Activated CD4-positive, alpha-beta memory T cell treated with anti-CD3 and anti-CD28 coated beads, Interleukin-2, amount 10 ng/mL, durations not matched to agents 7 days and 5 days (primary cell): ENCODE measurements around the gene TNRC18. TPM values are rescaled to one million over a fixed set of nuclear protein-coding genes. Genes with fewer than 3 reads are reported as not detected.

Experiments
- CTCF ChIA-PET: fragments of 350-600 bp; sonication (Branson Sonifier 250); formaldehyde crosslinking; loops from one replicate; lab custom pipeline; 2021; ENCODE audit warnings: antibody characterized with exemption, inconsistent platforms; lab: Charles Lee
- POLR2A ChIA-PET: fragments of 350-600 bp; sonication (Branson Sonifier 250); formaldehyde crosslinking; loops from one replicate; lab custom pipeline; 2021; ENCODE audit warnings: antibody characterized with exemption; lab: Charles Lee
- DNase-seq: peaks from one replicate; pipeline ENCODE4 v3.0.0-alpha.2; 2020
- H3K27ac Mint-ChIP-seq: one replicate; pipeline ENCODE4 v1.8.0; 2021; ENCODE audit warnings: mild to moderate bottlenecking, mixed read lengths
- H3K27me3 Mint-ChIP-seq: one replicate; pipeline ENCODE4 v1.8.0; 2021; ENCODE audit warnings: mixed read lengths
- H3K36me3 Mint-ChIP-seq: one replicate; pipeline ENCODE4 v1.8.0; 2021; ENCODE audit warnings: low read depth, mixed read lengths
- H3K4me1 Mint-ChIP-seq: one replicate; pipeline ENCODE4 v1.8.0; 2021; ENCODE audit warnings: mixed read lengths
- H3K4me3 Mint-ChIP-seq: one replicate; pipeline ENCODE4 v1.8.0; 2021; ENCODE audit warnings: mild to moderate bottlenecking, mixed read lengths
- H3K9me3 Mint-ChIP-seq: one replicate; pipeline ENCODE4 v1.8.0; 2021; ENCODE audit warnings: mixed read lengths
- total RNA-seq, 2 experiments: library from RNA; stranded (reverse); gene quantifications; one replicate each; pipeline ENCODE4 v1.2.3, GENCODE V29; 2021

The TNRC18 gene
- total RNA-seq, 2 experiments from 2014 or later, result 56.5 to 57.6 TPM

DNA sequence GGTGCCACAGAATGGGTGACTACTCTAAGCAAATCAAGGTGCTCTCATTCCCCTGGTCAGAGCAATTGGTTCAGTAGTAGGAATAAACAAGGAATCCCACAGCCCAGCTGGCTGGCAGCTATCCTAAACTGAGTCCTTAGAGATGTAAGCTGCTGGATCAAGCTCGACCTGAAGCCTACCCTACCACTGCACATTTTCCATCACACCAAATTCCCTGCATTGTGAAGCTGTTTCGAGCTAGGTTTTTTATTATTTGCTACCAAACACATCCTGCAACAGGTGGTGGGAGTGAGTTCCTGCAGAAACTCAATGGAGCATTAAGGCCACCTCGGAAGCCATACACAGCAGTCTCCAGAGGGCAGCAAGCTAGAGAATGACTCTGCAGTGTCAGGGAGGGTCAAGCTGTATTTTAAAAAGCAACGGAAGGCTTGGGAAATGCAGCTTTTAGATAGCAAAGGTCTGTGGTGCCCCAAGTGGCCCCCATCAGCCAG, 33.7 kb upstream of the TNRC18 start:
- Mint-ChIP-seq H3K36me3 (no peaks in the 10 kb centered on the region), H3K4me1 (peaks cover 3% of the 10 kb centered on the region), H3K27me3 (peaks cover 5% of the 10 kb centered on the region), H3K4me3 (no peak overlapping the region), H3K27ac (no peak overlapping the region), H3K9me3 (no peaks in the 10 kb centered on the region)
- ChIA-PET POLR2A (interaction anchor here (0.7 kb wide), 1 partner anchor 26 kb away, joined by 3 read pairs; no protein-coding TSS in a partner anchor), CTCF (interaction anchor here (0.5 to 1.3 kb wide), 4 partner anchors 12 to 707 kb away, joined by 3 to 6 read pairs (median 4); no protein-coding TSS in a partner anchor)
- DNase-seq, result no peak

DNA sequence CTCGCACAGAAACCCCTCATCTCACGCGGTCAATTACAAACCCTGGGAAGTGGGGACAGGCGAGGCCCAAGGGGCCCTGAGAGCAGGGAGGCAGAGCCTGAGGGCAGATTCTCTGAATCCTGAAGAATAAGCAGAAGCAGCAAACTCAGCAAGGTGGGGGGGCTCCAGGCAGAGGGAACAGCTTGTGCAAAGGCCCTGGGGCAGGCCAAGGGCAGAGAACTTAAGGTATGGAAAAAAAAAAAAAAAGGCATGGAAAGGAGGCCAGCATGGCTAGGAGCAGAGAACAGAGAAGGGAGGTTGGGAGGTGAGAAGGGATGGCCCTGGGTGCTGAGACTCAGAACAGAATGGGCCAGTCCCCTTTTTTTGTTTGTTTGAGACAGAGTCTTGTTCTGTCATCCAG, 32.8 kb upstream of the TNRC18 start:
- Mint-ChIP-seq H3K4me1 (no peaks in the 10 kb centered on the region), H3K9me3 (no peaks in the 10 kb centered on the region), H3K4me3 (no peak overlapping the region), H3K36me3 (no peaks in the 10 kb centered on the region), H3K27me3 (peaks cover 5% of the 10 kb centered on the region), H3K27ac (no peak overlapping the region)
- no peak for DNase-seq
- ChIA-PET POLR2A (no interaction called here), CTCF (no interaction called here)

DNA sequence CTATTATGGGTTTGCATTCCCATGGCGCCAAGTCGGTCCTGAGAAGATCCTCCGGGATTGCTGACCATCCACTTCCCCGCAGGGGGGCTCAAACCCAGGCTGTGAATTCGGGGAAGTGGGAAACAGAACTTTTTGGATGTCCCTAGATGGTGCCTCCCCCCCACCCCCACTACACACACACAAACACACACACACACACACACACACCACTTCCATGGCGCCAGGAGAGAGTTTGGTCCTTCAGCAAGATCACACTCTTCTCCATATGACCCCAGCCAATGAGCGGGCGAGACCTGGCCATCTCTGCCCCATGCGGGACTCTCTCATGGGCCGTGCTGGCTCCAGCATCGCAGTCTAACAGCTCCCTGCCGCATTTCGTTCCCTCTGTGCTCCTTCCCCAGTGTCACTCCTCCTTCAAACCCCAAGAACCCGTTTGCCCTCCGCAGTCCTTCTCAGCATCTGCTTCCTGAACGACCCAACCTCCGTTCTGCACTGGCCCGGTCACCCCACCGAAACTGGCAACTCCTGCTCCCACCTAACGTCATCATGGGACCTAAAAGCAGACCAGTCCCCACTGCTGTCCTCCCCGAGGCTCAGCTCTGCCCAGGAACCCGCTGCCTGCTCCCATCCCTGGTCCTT, 32.1 kb upstream of the TNRC18 start:
- CTCF ChIA-PET, result no interaction called here
- POLR2A ChIA-PET, result no interaction called here
- peaks cover 5% of the 10 kb centered on the region for H3K27me3 Mint-ChIP-seq
- H3K9me3 Mint-ChIP-seq, result no peaks in the 10 kb centered on the region
- H3K4me1 Mint-ChIP-seq, result no peaks in the 10 kb centered on the region
- no peak overlapping the region for H3K27ac Mint-ChIP-seq
- H3K36me3 Mint-ChIP-seq, result no peaks in the 10 kb centered on the region
- no peak overlapping the region for H3K4me3 Mint-ChIP-seq
- DNase-seq, result no peak

DNA sequence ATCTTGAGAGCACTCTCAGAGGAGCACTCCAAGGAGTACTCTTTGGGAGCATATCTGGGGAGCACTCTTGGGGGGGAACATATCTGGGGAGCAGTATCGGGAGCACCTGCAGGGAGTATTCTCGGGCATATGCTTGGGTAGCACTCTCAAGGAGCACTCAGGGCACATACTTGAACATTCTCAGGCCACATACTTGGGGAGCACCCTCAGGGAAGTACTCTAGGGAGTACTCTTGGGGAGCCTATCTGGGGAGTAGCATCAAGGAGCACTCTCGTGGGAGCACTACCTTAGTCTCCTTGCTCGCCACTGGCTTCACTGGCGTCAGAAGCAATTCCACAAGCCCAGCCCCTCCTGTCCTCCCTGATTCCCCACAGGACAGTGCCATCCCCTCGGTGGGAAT, 31.5 kb upstream of the TNRC18 start:
- POLR2A ChIA-PET, result no interaction called here
- no peaks in the 10 kb centered on the region for H3K9me3 Mint-ChIP-seq
- H3K36me3 Mint-ChIP-seq, result no peaks in the 10 kb centered on the region
- H3K27me3 Mint-ChIP-seq, result peaks cover 5% of the 10 kb centered on the region
- no peak overlapping the region for H3K4me3 Mint-ChIP-seq
- no peak overlapping the region for H3K27ac Mint-ChIP-seq
- CTCF ChIA-PET, result no interaction called here
- DNase-seq, result no peak
- no peaks in the 10 kb centered on the region for H3K4me1 Mint-ChIP-seq

DNA sequence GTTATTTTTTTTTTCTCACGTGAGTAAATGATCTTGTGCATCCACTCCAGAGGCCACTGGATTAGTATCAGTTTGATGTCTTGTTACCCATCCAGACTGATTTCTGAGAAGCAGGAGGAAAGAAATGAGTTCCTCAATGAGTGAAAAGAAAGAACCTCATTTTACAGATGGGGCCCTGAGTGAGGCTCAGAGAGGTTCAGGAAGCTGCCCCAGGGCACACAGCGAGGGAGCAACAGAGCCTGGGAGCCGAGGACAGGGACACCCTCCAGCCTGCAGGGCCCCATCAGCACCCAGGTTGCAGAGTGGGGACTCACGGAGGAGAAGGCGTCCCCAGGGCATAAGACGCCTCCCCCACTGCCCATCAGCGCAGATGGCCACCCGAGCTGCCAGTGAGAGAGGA, 30.9 kb upstream of the TNRC18 start:
- ChIA-PET CTCF (no interaction called here), POLR2A (no interaction called here)
- DNase-seq, result no peak

DNA sequence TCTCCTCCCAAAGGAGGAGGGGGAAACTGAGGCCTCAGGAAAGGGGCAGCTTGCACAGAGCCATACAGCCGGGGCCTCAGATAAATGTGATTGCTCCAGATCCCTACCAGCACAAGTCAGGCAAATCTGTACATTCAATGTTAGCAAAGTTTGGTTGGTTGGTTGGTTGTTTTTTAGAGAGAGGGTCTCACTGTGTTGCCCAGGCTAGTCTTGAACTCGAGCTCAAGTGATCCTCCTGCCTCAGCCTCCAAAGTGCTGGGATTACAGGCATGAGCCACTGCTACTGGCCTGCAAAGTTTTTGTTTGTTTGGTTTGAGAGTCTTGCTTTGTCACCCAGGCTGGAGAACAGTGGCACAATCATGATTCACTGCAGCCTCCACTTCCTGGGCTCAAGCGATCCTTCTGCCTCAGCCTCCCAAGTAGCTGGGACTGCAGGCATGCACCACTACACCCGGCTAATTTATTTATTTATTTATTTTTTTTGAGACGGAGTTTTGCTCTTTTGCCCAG, 30.0 kb upstream of the TNRC18 start:
- Mint-ChIP-seq H3K27ac (no peak overlapping the region), H3K4me1 (no peaks in the 10 kb centered on the region), H3K9me3 (no peaks in the 10 kb centered on the region), H3K4me3 (no peak overlapping the region), H3K27me3 (peaks cover 5% of the 10 kb centered on the region), H3K36me3 (no peaks in the 10 kb centered on the region)
- no peak for DNase-seq
- CTCF ChIA-PET, result interaction anchor here (0.6 kb wide), 1 partner anchor 257 kb away, joined by 3 read pairs; no protein-coding TSS in a partner anchor
- POLR2A ChIA-PET, result no interaction called here

More for the DNA sequence above, 30.9 kb upstream of the TNRC18 start:
- H3K36me3 Mint-ChIP-seq, result no peaks in the 10 kb centered on the region
- no peaks in the 10 kb centered on the region for H3K9me3 Mint-ChIP-seq
- H3K27ac Mint-ChIP-seq, result no peak overlapping the region
- no peaks in the 10 kb centered on the region for H3K4me1 Mint-ChIP-seq
- peaks cover 5% of the 10 kb centered on the region for H3K27me3 Mint-ChIP-seq
- no peak overlapping the region for H3K4me3 Mint-ChIP-seq

DNA sequence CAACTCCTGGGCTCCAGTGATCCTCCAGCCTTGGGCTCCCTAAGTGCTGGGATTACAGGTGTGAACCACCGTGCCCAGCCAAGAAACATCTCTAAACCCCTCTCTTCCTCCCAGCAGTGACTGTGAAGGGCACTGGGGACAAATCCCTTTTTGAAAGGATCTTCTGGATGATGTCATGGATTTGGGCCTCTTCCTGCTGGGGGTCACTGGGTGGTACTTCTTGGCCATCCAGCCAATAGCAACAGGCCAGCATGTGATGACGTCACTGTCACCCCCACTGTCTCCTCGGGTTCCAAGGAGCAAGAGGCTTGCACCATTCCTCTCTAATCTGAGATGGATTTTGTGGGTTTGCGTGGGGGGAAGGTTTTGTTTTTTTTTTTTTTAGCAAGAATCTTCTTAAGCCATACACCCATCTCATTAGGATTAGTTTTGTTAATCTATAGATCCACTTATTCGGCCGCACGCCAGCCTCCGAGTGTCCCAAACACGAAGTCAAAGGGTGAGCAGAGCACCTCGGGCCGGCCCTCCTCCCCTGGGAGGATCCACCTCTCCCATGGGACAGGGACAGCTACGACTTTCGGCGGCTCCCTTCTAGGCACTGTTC, 29.4 kb upstream of the TNRC18 start:
- POLR2A ChIA-PET, result no interaction called here
- no peak for DNase-seq
- H3K4me3 Mint-ChIP-seq, result no peak overlapping the region
- H3K9me3 Mint-ChIP-seq, result no peaks in the 10 kb centered on the region
- no peak overlapping the region for H3K27ac Mint-ChIP-seq
- no peaks in the 10 kb centered on the region for H3K4me1 Mint-ChIP-seq
- no peaks in the 10 kb centered on the region for H3K36me3 Mint-ChIP-seq
- H3K27me3 Mint-ChIP-seq, result peaks cover 5% of the 10 kb centered on the region
- CTCF ChIA-PET, result interaction anchor here (0.6 kb wide), 1 partner anchor 257 kb away, joined by 3 read pairs; no protein-coding TSS in a partner anchor

DNA sequence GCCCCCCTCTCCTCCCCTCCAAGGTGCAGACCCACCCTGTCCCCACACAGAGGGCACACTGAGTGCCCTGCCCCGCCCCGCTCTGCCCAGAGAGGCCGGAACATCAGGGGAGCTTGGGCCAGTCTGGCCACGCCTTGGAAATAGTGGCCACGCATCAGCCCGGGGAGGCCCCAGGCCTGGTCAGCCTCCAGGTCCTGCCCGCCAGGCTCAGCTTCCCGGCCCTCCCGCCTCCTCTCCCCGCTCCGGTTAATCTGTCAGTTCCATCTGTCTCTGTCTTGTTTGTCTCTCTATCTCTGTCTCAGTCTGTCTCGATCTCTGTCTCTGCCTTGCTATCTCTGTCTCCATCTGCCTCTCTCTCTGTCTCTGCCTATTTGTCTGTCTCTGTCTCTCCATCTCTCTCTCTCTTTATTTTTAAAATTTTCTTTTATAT, 28.9 kb upstream of the TNRC18 start:
- Mint-ChIP-seq H3K4me3 (no peak overlapping the region), H3K36me3 (no peaks in the 10 kb centered on the region), H3K27me3 (peaks cover 5% of the 10 kb centered on the region), H3K9me3 (no peaks in the 10 kb centered on the region), H3K4me1 (no peaks in the 10 kb centered on the region), H3K27ac (no peak overlapping the region)
- no peak for DNase-seq
- ChIA-PET POLR2A (no interaction called here), CTCF (no interaction called here)

DNA sequence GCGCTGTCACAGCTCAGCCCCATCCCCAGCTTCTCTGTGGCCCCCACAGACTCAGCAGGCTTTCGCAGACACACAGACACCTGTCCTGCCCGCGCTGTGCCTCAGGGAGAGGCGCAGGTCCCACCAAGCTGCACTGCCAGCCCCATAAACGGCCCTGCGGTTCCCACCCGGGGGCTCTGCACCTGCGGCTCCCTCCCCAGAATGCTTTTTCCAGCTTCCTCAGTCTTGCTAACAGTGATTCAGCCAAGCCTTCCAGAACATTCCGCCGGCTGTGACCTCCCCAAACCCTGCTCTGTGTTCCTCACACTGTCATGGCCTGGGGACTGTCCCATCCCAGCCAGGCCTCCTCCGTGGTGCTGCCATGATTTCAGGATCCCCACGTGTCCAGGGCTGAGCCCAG, 27.8 kb upstream of the TNRC18 start:
- Mint-ChIP-seq H3K27me3 (peaks cover 5% of the 10 kb centered on the region), H3K27ac (no peak overlapping the region), H3K36me3 (no peaks in the 10 kb centered on the region), H3K4me1 (no peaks in the 10 kb centered on the region), H3K9me3 (no peaks in the 10 kb centered on the region), H3K4me3 (no peak overlapping the region)
- ChIA-PET CTCF (interaction anchor here (1.6 to 2.7 kb wide), 3 partner anchors 55 to 211 kb away, joined by 11 to 22 read pairs (median 11); no protein-coding TSS in a partner anchor), POLR2A (interaction anchor here (1.2 kb wide), 1 partner anchor 55 kb away, joined by 7 read pairs; no protein-coding TSS in a partner anchor)
- DNase-seq, result no peak

DNA sequence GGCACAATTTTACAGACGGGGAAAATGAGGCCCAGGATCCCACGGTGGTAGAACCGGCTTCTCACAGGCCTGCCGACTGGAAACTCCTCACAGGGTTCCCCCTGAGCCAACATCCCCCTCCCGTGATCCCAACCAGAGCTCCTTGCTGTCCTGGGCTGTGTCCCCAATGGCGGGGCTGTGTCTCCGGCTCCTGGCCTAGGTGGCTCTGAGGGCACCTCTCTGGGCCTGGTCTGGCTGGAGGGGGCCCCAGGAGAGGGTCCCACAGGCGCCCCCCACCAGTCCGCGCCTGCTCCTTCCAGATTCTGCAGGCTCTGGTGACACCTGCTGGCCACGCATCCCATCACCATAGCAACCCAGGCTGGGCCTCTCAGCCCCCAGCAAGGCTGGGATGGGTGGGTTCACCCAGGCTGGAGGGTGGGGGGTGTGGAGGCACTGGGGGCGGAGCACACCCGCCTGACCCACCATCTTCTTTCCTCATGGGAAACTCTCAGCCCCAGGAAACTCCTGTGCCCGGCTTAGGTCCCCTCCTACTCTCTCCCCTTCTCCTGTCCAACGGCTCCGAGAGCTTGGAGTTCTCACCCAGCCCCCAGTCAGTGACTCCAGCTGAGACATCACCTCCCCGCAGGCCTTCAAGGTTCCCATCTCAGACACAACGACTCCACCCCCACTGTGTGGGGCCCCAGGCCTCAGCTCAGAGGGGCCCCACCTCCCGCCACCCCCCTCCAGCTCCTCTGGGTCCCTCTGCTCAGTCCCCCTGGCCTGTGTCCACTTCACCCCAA, 27.1 kb upstream of the TNRC18 start:
- H3K27me3 Mint-ChIP-seq, result peaks cover 1% of the 10 kb centered on the region
- H3K4me3 Mint-ChIP-seq, result no peak overlapping the region
- H3K9me3 Mint-ChIP-seq, result no peaks in the 10 kb centered on the region
- H3K36me3 Mint-ChIP-seq, result no peaks in the 10 kb centered on the region
- H3K27ac Mint-ChIP-seq, result no peak overlapping the region
- POLR2A ChIA-PET, result interaction anchor here (1.2 kb wide), 1 partner anchor 54 kb away, joined by 7 read pairs; no protein-coding TSS in a partner anchor
- CTCF ChIA-PET, result interaction anchor here (1.6 to 2.7 kb wide), 3 partner anchors 54 to 210 kb away, joined by 11 to 22 read pairs (median 11); no protein-coding TSS in a partner anchor
- DNase-seq, result peak; percentile 27
- H3K4me1 Mint-ChIP-seq, result no peaks in the 10 kb centered on the region

DNA sequence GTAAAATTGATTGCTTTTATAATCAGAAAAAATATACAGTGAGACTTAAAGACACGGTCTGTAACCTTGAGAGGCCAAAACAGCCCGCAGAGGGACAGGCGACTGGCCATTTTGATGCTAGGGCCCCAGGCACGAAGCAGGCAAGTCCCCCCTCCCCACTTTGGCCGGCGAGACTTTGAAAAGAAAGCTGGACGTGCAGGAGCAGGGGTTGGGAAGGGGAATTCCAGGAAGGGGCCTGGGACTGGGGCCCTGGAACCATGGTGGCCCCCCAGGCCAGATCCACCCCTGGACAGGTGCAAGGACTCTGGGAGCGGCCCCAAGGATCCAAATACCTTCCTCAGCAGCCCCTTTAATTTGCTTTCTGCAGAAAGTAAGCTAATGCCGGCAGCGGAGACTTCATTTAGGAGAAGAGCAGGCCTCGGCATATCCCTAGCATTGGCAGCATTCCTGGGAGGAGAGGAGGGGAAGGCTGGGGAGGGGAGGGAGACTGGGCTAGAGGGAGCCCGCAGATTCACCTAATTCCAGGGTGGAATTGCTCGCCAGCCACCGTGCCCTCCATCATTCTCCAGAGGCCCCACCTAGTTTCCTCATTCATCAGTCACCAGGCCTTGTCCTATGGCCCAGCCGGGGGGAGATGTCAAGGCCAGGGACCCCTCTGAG, 24.9 kb upstream of the TNRC18 start:
- no peak overlapping the region for H3K27ac Mint-ChIP-seq
- H3K9me3 Mint-ChIP-seq, result no peaks in the 10 kb centered on the region
- no peak for DNase-seq
- H3K4me1 Mint-ChIP-seq, result no peaks in the 10 kb centered on the region
- no peaks in the 10 kb centered on the region for H3K27me3 Mint-ChIP-seq
- H3K4me3 Mint-ChIP-seq, result no peak overlapping the region
- CTCF ChIA-PET, result interaction anchor here (1.4 to 1.8 kb wide), 2 partner anchors 51 to 82 kb away, joined by 4 to 6 read pairs; no protein-coding TSS in a partner anchor
- POLR2A ChIA-PET, result no interaction called here
- no peaks in the 10 kb centered on the region for H3K36me3 Mint-ChIP-seq

DNA sequence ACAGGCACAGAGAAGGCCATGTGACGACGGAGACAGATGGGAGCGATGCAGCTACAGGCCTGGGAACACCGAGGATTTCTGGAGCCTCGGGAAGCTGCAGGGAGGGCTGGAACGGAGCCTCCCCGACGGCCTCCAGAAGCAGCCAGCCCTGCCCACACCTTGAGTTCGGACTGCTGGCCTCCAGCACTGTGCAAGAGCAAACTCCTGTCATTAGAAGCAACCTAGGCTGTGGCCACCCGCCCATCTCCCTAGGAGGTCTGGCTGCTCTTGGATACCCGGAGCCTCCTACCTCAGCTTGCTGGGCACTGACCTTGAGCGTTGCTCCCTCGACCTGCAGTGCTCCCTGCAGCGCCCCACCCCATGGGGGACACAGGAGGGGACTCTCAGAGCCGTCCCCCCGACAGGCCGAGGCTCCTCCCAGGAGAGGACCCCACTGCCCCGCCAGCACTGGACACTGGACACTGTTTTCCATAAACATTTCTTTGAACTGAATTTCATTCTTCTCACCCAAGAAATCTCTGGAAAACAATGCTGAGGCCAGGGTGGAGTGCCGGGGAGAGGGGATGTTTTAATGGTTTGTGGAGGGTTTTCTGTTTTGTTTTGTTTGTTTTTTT, 22.5 kb upstream of the TNRC18 start:
- no peaks in the 10 kb centered on the region for H3K36me3 Mint-ChIP-seq
- no peak overlapping the region for H3K27ac Mint-ChIP-seq
- H3K9me3 Mint-ChIP-seq, result no peaks in the 10 kb centered on the region
- ChIA-PET CTCF (interaction anchor here (0.5 to 0.7 kb wide), 2 partner anchors 12 to 294 kb away, joined by 3 read pairs; no protein-coding TSS in a partner anchor), POLR2A (no interaction called here)
- no peaks in the 10 kb centered on the region for H3K27me3 Mint-ChIP-seq
- no peaks in the 10 kb centered on the region for H3K4me1 Mint-ChIP-seq
- no peak overlapping the region for H3K4me3 Mint-ChIP-seq
- no peak for DNase-seq
